D721Med (cell line): ENCODE measurements around the gene ULBP1.
"Not testable (repeated sequence)": the region's sequence is repeated elsewhere in the genome, so short reads cannot be mapped to it uniquely, and the experiment has no call there.

Experiments used
- DNase-seq: peaks from one replicate; pipeline ENCODE4 v3.0.0; 2011; ENCODE audit warnings: low spot score; ENCODE audit not compliant: insufficient read length
- FAIRE-seq: peaks from 2 replicates; lab custom pipeline; 2011; peaks lifted over from hg19 to GRCh38; lab: Jason Lieb, UNC
- TF ChIP-seq, protein P1 (sequence below): IDR thresholded peaks from 2 replicates; pipeline ENCODE4 v1.5.1; 2012; ENCODE audit warnings: mild to moderate bottlenecking, control low read depth; ENCODE audit not compliant: insufficient read depth; ENCODE audit errors: missing control alignments

ULBP1 gene

DNA sequence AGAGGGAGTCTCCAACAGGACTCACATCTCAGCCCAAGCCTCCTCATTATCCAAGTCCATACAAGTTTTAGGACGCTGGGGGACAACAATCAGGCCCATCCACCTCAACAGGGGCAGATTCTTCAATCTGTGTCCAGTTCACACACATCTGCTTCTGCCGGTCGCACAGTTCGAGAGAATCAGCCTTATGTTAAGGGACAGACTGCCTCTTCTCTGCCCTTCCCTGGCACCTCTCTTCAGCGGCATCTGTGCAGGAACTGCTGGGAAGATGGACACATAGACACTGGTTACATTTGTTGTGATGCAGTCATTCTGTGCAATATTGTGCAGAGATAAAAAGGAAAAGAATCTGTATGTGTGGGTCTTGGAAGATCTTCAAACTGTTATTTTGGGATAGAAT lies 21.0 kb downstream of the ULBP1 start:
- DNase-seq: no peak
- no peak for FAIRE-seq
- TF ChIP-seq, protein P1, sequence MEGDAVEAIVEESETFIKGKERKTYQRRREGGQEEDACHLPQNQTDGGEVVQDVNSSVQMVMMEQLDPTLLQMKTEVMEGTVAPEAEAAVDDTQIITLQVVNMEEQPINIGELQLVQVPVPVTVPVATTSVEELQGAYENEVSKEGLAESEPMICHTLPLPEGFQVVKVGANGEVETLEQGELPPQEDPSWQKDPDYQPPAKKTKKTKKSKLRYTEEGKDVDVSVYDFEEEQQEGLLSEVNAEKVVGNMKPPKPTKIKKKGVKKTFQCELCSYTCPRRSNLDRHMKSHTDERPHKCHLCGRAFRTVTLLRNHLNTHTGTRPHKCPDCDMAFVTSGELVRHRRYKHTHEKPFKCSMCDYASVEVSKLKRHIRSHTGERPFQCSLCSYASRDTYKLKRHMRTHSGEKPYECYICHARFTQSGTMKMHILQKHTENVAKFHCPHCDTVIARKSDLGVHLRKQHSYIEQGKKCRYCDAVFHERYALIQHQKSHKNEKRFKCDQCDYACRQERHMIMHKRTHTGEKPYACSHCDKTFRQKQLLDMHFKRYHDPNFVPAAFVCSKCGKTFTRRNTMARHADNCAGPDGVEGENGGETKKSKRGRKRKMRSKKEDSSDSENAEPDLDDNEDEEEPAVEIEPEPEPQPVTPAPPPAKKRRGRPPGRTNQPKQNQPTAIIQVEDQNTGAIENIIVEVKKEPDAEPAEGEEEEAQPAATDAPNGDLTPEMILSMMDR: no peak

DNA sequence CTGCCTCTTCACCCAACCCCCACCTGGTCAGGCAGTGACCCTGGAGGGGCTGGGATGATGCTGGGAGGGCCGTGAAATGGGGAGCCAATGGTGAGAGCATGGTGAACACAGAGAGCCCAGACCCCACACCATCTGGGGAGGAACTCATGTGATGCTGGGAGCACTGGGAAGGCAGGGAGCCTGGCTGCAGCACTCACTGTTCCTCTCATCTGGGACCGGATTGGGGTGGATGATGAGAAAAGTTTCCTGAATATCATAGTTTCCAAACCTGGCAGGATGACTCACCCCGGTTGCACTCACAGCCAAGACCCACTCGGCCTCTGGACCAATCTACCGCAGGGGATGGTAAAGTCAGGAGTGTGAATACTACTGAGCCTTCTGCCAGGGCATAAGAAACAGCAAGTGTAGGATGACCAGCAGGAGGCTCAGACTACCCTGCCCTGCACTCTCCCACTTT lies 21.8 kb downstream of the ULBP1 start:
- no peak for FAIRE-seq
- TF ChIP-seq, protein P1: no peak

DNA sequence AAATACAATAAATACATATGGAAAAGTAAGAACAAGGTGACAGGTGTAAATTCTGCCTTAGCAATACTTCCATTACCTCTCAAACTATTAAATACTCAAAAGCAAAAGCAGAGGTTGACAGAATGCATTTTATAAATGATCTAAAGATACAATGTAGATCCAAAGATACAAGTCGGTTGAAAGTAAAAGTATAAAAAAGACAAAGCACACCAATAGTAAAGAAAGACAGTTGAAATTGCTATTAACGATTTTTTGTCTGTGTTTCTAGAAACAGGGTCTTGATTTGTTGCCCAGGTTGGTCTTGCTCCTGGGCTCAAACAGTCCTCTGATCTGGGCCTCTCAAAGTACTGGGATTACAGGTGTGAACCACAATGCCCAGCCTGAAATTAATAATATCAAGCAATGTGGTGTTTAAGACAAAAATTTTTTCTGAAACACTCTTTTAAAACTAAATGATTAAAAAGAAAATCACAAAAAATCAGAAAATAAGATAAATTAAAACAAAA lies 23.9 kb downstream of the ULBP1 start:
- DNase-seq (no peak), FAIRE-seq (no peak)
- TF ChIP-seq, protein P1: no peak

More for the DNA sequence above, 21.8 kb downstream of the ULBP1 start:
- no peak for DNase-seq

DNA sequence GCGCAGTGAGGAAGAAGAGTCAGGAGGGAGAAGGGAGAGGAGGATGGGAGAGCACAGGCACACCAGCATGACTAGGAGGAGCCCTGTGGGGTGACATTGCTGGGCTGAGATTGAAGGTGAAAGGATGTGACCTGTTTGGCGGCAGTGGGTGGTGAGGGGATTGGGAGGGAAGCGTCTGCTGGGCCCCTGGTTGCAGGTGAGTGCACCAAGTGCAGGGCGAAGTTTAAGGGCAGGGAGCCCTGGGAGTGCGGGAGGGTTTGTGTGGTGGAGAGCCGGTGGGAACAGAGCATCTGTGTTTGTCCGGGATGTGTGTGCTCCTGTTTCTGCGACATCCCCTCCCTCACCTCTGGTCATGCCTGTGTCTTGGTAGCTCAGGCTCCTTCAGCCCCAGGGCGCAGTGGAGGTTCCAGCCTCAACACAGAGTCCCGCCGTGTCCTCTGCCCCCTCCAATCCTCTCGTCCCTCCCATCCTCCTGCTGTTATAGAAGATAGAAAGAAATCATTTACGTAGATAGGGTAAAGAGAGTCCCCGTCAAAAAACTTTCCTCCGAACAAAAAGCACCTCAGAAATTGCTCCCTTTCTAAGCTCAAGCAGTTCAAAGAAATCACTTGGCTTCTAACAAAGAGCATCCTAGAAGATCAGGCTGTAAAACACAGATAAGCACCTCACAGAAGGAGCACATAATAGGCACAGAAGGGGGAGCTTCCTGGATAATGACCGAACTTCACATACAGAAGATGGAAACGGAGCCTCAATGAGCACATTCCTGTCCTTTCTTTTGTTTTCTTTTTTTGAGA lies 25.0 kb downstream of the ULBP1 start:
- TF ChIP-seq, protein P1: no peak
- FAIRE-seq (no peak), DNase-seq (no peak)

DNA sequence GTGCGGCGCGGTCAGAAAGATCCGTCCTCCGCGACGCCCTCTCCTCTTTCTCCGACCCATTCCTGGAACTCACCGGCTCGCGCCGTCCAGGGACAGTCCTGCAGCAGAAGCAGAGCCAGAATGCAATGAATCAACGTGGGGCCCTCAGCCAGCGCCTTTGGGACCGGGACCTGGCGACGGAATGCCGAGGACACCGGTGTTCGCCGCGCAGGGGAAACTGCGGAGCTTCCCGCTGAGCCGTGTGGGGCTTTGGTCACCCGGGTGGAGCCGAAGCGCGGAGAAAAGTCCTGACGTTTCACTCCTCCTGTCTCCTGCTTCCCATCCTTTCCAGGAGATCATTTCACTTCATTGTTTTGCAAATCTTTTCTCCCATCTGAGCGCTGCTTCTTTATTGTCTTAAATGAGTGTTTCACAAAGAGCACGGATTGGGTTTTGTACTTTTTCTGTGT lies 26.5 kb downstream of the ULBP1 start:
- DNase-seq (no peak), FAIRE-seq (no peak)
- TF ChIP-seq, protein P1: no peak

DNA sequence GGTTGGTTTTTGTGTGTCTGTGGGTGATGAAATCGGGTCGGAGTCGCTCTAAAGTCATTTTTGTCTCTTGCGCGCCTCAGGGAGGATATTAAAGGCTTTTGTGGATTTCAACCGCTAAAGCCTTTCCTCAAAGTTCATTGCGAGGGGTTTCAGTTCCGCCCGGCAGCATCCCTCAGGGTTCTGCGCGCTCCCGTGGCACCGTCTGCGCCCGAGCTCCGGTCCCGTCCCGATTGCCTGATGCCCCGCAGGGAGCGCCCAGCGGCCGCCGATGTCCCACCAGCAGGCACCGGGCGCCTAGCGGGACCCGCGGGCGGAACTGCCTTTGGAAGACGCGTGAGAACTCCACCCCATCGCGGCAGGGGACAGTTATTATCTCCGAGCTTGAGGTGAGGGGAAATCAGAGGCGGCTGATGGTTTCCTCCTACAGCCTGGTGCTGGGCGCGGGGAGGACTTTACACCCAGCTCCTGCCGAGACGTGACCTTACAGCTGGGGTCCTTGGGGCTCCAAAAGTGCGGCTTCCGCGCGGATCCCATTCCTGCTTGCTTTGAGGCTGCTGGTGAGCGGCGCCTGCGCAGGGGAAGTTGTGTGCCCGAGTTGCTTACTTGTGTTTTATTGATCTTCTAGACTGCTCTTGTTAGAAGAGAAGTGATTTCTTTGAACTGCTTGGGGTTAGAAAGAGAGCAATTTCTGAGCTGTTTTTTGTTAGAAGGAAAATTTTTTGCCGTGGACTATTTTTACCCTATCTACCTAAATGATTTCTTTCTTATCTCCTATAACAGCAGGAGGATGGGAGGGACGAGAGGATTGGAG lies 27.1 kb downstream of the ULBP1 start:
- no peak for FAIRE-seq
- TF ChIP-seq, protein P1: no peak
- no peak for DNase-seq

DNA sequence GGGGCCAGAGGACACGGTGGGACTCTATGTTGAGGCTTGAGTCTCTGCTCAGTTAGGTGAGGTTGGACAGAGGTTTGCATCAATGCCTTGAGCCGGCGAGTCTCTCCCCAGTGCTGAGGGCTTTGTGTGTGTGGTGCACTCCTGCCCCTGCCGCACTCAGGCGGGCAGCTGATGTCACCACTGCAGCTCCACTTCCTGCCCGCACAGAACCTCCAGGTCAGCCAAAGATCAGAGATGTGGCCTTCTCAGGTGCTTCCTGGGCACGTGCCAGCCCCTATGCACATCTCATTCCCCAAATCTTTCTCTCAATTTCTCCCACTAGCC lies 27.7 kb downstream of the ULBP1 start:
- not testable (repeated sequence) for DNase-seq, FAIRE-seq
